GM12891 (cell line): ENCODE data around the gene ABHD14A.

ENCODE experiments used
- POLR2A ChIP-seq: IDR thresholded peaks from 2 replicates; pipeline ENCODE4 v1.6.1; 2011; ENCODE audit warnings: low read depth, low read length, control low read depth
- POU2F2 ChIP-seq: IDR thresholded peaks from 2 replicates; pipeline ENCODE4 v1.6.1; 2011; ENCODE audit warnings: low read depth, mild to moderate bottlenecking, control low read depth, low read length, moderate library complexity
- SPI1 ChIP-seq: IDR thresholded peaks from 2 replicates; pipeline ENCODE4 v1.6.1; 2011; ENCODE audit warnings: low read depth, low read length, control low read depth

DNA sequence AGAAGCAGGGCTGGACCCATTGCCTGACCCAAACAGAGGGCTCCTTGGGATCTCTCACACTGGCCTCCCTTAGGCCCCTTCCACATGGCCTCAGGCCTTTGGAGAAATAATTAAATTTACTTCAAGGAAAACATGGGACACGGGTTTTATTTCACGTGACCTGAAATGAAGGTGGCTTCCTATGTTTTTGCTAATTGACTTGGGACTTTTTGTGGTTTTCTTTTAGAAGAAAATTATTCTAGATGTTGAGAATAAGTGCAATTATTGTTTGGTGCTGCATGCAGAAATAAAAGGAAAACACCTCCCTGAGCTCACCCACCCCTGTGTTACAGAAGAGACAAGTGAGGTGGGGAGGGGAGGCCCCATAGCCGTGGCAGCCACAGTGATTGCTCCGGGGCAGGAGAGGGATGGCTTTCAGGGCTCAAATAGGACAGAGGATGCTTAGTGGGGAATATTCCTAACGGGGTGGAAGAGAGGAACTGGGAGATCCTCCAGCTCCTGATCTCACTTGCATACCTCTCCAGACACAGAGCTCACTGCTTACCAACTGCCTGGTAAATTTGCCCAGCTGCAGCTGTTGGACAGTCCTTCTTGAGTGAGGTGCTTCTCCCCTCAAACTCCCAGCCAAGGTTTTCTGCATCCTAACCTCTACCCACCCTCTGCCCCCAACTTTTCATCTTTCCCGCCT lies 50.0 kb downstream of the ABHD14A start:
- TF ChIP-seq SPI1 (no peak), POLR2A (no peak), POU2F2 (no peak)
